Choroid plexus epithelial cell (primary cell): ENCODE measurements around the gene CD22.

Source experiments
- DNase-seq: peaks from one replicate; pipeline ENCODE4 v3.0.0-alpha.2; 2010; ENCODE audit warnings: low read depth
- H3K4me3 ChIP-seq: 2 replicates; pipeline ENCODE4 v1.5.1; 2011; ENCODE audit warnings: low read depth, mild to moderate bottlenecking, control low read depth, low read length, moderate library complexity
- TF ChIP-seq, protein P1 (sequence below): conservative IDR thresholded peaks from 2 replicates; pipeline ENCODE4 v1.5.1; 2011; ENCODE audit warnings: low read depth, mild to moderate bottlenecking, control low read depth, inconsistent platforms, low read length, moderate library complexity

Gene CD22

DNA sequence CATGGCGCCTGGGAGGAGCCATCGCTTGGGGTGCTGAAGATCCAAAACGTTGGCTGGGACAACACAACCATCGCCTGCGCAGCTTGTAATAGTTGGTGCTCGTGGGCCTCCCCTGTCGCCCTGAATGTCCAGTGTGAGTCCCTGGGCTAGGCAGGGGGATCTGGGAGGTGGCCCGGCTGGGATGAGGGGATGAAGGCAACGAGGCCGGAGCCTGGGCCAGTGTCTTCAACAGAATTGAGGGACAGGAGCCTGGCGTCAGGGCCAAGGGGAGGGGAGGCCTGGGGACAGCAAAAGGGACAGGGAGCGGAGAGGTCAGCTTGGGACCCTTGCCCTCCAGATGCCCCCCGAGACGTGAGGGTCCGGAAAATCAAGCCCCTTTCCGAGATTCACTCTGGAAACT is 12.0 kb downstream of the CD22 start:
- DNase-seq, result no peak
- H3K4me3 ChIP-seq, result no peak overlapping the region
- TF ChIP-seq, protein P1, sequence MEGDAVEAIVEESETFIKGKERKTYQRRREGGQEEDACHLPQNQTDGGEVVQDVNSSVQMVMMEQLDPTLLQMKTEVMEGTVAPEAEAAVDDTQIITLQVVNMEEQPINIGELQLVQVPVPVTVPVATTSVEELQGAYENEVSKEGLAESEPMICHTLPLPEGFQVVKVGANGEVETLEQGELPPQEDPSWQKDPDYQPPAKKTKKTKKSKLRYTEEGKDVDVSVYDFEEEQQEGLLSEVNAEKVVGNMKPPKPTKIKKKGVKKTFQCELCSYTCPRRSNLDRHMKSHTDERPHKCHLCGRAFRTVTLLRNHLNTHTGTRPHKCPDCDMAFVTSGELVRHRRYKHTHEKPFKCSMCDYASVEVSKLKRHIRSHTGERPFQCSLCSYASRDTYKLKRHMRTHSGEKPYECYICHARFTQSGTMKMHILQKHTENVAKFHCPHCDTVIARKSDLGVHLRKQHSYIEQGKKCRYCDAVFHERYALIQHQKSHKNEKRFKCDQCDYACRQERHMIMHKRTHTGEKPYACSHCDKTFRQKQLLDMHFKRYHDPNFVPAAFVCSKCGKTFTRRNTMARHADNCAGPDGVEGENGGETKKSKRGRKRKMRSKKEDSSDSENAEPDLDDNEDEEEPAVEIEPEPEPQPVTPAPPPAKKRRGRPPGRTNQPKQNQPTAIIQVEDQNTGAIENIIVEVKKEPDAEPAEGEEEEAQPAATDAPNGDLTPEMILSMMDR, result no peak

DNA sequence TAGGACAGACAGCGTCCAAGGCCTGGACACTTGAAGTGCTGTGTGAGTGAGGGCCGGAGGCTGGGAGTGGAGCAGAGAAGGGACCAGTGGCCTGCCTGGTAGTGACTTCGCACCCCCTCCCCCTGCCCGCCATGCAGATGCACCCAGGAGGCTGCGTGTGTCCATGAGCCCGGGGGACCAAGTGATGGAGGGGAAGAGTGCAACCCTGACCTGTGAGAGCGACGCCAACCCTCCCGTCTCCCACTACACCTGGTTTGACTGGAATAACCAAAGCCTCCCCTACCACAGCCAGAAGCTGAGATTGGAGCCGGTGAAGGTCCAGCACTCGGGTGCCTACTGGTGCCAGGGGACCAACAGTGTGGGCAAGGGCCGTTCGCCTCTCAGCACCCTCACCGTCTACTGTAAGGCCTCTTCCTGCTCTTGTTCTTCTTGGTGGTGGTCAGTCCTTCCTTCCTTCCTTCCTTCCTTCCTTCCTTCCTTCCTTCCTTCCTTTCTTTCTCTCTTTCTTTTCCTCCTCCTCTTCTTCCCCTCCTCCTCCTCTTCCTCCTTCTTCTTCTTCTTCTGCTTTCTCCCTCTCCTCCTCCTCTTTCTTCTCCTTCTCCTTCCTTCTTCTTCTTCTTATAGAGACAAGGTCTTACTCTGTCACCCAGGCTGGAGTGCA is 12.7 kb downstream of the CD22 start:
- H3K4me3 ChIP-seq, result no peak overlapping the region
- DNase-seq, result no peak
- TF ChIP-seq, protein P1, result no peak

DNA sequence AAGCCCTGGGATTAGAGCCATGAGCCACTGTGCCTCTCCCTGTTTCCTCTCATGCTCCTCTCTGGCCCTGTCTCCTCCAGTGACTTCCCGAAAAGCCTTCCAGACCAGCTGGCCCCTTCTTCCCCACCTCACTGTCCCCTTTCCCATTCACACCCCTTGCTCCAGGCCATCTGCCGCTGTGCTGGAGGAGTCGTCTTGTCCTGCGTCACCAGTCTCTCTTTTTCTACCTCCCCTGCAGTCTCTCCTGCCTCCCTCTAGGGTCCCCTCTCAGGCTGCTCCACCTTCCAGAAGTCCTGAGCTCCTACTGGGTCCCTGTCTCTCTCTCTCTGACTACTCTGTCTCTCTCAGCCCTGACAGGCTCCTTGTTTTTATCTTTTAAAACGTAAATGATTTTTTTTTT is 13.4 kb downstream of the CD22 start:
- no peak overlapping the region for H3K4me3 ChIP-seq
- DNase-seq, result no peak
- TF ChIP-seq, protein P1, result no peak

DNA sequence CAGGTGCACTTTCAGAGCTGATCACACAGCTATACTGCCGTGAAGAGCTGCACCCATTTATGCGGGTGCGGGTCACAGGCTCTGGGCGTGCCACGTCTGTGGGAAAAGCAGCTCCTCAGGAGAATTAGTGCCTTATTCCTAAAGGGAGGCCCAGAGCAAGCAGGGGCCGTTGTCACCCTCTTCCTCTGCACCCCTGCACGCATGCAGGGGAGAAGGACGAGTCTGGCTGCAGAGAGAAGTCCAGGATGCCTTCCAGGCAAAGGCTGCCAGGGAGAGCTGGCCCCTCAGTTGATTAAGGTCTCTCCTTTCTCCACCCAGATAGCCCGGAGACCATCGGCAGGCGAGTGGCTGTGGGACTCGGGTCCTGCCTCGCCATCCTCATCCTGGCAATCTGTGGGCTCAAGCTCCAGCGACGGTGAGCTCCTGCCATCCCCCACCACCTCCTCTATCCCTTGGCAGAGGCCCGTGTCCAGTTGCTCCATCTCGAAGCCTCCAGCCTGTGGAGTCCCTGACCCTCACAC is 15.6 kb downstream of the CD22 start:
- TF ChIP-seq, protein P1, result no peak
- no peak for DNase-seq
- H3K4me3 ChIP-seq, result no peak overlapping the region

DNA sequence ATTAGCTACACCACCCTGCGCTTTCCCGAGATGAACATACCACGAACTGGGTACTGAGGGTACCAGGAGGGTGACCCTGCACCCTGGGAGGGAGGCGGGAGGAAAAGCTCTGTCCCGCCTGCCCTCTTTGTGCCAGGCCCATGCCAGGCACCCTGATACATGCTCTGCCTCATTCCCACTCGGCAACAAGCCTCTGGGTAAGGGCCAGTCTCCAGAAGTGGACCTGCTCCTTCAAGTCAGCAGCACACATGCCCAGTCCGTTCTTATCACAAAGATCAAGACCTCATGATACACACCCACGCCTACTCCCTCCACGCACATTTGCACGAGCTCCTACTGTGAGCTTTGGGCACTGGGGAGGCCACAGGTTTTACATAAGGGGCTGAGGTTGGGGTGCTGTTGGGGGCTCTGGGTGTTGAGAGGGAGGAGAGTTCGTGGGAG is 16.7 kb downstream of the CD22 start:
- H3K4me3 ChIP-seq, result no peak overlapping the region
- no peak for DNase-seq
- TF ChIP-seq, protein P1, result no peak

DNA sequence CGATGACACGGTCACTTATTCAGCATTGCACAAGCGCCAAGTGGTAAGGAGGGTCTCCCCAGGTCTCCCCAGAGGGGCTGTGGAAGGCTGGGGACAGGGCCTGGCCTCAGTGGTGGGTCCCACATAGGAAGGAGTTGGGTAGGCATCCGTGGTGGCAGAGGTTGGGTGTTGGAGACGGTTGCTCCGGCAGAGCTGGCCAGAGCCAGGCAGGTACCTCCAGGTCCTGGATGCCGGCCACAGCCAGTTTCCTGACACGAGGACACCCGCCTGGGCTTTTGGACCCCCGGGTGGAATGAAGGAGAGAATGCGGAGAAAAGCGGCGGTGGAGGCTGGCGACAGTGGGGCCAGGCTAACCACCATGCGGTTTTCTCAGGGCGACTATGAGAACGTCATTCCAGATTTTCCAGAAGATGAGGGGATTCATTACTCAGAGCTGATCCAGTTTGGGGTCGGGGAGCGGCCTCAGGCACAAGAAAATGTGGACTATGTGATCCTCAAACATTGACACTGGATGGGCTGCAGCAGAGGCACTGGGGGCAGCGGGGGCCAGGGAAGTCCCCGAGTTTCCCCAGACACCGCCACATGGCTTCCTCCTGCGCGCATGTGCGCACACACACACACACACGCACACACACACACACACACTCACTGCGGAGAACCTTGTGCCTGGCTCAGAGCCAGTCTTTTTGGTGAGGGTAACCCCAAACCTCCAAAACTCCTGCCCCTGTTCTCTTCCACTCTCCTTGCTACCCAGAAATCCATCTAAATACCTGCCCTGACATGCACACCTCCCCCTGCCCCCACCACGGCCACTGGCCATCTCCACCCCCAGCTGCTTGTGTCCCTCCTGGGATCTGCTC is 17.4 kb downstream of the CD22 start:
- TF ChIP-seq, protein P1, result no peak
- no peak overlapping the region for H3K4me3 ChIP-seq
- no peak for DNase-seq
